HG02870 (cell line): Measurements from ENCODE around the gene ZNF765.
"Not testable (repeated sequence)": the region's sequence is repeated elsewhere in the genome, so short reads cannot be mapped to it uniquely, and the experiment has no call there.

Experiments
- ATAC-seq: cut with Tn5 transposase; IDR thresholded peaks from one replicate; pipeline ENCODE4 v1.9.1; 2021; ENCODE audit warnings: mild to moderate bottlenecking, moderate library complexity; ENCODE audit not compliant: unreplicated experiment

Gene ZNF765

GRCh38 chr19:53475470-53475869 is 80.5 kb downstream of the ZNF765 start:
- not testable (repeated sequence) for ATAC-seq
